ENCODE results near the gene TMEM184A.
"Not testable (repeated sequence)": the region's sequence is repeated elsewhere in the genome, so short reads cannot be mapped to it uniquely, and the experiment has no call there.

Gene TMEM184A

GRCh38 chr7:1523208-1523607 is 32.8 kb downstream of the TMEM184A start:
- DNase-seq (ENCODE audit: low spot score), result no peak

GRCh38 chr7:1521456-1521855 is 34.5 kb downstream of the TMEM184A start:
- no peak for DNase-seq (ENCODE audit: low spot score)

DNA sequence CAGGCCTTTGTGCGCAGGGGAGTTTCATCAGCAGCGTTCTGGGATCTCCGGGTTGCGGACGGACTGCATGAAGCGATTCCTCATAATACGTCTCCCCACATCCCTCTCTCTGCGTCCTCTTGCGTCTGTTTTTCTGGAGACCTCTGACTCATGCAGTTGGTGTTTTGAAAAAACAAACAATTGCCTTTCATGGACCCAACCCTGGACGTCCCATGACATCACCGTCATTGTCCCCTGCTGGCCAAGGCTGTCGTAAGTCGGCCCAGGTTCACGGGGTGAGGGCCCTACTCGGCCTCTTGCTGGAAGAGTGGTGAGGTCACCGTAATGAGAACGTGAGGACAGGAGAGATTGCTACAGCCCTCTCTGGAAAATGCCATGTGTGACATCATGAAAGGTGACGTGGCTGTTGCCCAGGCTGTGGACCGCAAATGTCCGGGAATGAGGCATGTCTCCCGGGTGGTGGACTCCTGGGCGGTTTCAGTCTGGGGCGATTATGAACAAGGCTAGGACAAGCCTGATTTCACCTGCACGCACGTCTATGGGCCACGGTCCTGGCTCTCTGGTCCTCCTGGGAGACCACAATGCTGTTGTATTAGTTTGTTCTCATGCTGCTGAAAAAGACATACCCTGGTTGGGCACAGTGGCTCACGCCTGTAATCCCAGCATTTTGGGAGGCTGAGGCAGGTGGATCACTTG is 35.3 kb downstream of the TMEM184A start:
- no peak for DNase-seq (ENCODE audit: low spot score)

DNA sequence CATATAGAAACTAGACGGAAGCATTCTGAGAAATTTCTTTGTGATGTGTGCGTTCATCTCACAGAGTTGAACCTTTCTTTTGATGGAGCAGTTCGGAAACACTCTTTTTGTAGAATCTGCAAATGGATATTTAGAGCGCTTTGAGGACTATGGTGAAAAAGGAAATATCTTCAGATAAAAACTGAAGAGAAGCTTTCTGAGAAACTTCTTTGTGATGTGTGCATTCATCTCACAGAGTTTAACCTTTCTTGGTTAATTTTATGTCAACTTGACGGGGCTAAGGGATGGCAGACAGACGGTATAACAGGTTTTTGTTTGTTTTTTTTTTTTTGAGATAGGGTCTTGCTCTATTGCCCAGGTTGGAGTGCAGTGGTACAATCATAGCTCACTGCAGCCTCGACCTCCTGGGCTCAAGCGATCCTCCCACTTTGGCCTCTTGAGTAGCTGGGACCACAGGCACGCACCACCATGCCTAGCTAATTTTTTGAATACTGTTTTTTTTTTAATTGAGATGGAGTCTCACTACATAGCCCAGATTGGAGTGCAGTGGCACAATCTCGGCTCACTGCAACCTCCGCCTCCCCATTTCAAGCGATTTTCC is 36.6 kb downstream of the TMEM184A start:
- not testable (repeated sequence) for DNase-seq (ENCODE audit: low spot score)

GRCh38 chr7:1516586-1517251 is 39.3 kb downstream of the TMEM184A start:
- DNase-seq (ENCODE audit: low spot score), result no peak

DNA sequence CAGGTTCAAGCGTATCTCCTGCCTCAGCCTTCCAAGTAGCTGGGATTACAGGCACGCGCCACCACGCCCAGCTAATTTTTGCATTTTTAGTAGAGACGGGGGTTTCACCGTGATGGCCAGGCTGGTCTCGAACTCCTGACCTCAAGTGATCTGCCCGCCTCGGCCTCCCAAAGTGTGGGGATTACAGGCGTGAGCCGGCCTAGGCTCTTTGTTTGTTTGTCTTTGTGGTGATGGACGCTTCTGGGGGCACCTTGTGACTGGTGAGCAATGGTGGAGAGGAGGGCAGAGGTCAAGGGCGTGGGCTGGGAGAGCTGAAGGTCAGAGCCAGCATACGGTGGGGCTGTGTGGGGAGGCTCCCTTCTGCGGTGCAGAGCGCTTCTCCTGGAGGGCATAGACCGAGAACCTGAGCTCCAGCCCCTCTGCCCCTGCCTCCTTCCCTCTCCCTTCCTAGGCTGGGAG is 40.5 kb downstream of the TMEM184A start:
- DNase-seq (ENCODE audit: low spot score), result not testable (repeated sequence)

GRCh38 chr7:1514995-1515401 is 41.0 kb downstream of the TMEM184A start:
- no peak for DNase-seq (ENCODE audit: low spot score)

DNA sequence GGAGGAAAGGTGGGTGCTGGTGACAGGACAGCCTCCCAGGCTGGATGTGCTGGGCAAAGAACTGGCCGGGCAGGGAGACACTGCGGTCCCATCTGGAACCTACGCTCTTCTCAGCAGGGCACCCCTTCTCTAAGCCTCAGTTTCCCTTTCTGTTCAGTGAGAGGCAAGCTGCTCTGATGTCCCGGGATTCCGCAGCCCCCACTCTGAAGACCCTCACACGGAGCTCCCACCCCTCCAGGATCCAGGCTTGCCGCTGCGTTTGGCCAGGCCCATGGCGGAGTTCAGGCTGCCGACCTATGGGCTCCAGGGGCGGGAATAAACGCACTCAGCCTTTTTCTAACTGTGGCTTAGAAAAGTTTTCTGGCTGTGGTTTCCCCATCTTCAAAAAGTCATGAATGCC is 41.6 kb downstream of the TMEM184A start:
- no peak for DNase-seq (ENCODE audit: low spot score)

- no peak for DNase-seq (ENCODE audit: low spot score)
These were observed 42.3 kb downstream of the TMEM184A start for GRCh38 chr7:1513657-1514095.

GRCh38 chr7:1512781-1513656 is 43.0 kb downstream of the TMEM184A start:
- peak; percentile 66 for DNase-seq (ENCODE audit: low spot score)

- no peak for DNase-seq (ENCODE audit: low spot score)
These were observed 44.3 kb downstream of the TMEM184A start for GRCh38 chr7:1511444-1512422.

DNA sequence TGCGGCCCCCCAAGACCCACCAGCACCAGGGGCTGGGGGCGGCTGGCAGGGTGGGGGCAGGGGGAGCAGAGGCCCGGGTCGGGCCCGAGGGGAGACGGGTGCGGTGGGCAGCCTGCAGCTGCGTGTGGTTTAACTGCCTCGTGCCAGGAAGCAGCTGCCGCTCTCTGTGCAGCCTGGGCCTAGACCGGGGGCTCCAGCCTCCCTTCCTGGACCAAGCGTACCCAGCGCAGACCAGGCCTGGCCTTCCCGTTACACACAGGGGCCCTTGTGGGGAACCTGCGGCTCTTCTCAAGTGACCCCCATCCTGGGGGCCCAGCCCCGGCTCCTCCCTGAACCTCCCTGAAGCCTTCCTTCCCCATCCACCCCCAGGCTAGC is 45.2 kb downstream of the TMEM184A start:
- DNase-seq (ENCODE audit: low spot score), result no peak

DNA sequence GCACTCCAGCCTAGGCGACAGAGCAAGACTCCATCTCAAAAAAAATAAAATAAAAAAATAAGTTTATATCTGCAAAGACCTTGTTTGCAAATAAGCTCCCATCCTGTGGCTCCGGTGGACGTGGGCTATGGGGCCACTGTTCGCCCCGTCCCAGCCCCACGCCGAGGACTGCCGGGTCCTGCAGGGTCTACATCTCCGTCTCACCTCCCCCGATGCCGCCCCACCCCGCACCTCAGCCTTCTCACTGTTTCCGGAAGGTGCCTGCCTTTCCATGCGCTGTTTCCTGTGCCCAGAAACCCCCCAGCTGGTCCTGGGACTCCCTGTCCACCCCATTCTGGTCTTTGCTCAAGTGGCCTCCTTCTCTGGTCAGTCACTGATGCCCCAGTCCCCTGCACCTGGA is 46.8 kb downstream of the TMEM184A start:
- DNase-seq (ENCODE audit: low spot score), result no peak

- DNase-seq (ENCODE audit: low spot score), result no peak
These were observed 47.7 kb downstream of the TMEM184A start for GRCh38 chr7:1508277-1508758.

- DNase-seq (ENCODE audit: low spot score), result no peak
These were observed 50.1 kb downstream of the TMEM184A start for GRCh38 chr7:1505731-1506550.

DNA sequence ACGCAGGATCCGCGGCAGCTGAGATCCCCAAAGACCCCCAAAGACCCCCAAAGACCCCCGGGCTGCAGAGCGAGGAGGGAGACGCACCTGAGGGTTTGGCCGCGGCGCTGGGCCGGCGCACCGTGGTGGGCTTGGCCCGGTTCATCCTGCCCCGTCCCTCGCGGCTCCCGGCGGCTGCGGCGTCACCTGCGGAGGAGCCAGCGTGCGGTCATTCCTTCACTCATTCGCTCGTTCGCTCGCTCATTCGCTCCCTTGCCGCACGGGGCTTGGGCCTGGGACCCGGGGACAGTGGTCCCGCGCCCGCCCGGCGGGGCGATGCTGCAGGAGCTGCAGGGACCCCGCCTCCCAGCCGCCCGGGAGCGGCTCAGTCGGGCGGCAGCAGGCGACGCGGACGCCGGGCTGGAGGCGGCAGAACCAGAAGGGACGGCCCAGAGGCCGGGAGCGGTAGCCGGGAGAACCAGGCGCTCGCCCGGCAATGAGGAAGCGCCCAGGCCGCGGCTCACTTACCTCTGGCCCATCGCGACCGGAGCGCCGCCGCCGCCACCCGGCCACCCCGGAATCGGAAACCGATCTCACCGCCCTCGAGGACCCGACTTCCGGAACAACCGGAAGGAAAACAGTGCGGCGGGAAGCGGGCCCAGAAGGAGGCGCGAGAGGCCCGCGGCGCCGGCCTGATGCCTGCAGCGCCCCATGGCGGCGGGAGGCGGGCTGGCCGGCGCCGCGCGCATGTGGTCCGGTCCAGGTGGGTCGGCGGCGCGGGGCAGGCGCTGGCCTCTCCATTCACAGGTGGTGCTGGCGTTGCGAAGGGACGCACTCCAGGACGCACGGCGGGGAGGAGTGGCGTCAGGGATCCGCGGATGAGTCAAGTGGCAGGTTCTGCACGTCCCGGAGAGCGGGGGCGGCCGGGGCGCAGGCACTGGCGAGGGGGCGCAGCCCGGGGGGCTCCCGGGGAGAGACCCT is 51.9 kb downstream of the TMEM184A start, which contains the start of gene INTS1:
Gene INTS1, minus strand, starts transcription at position 574 of the 960 bp plus-strand sequence. Its CDS starts 429 bp downstream, at position 145.
- peak; percentile 98 for DNase-seq (ENCODE audit: low spot score)

GRCh38 chr7:1503390-1503789 is 52.6 kb downstream of the TMEM184A start:
- DNase-seq (ENCODE audit: low spot score), result no peak

DNA sequence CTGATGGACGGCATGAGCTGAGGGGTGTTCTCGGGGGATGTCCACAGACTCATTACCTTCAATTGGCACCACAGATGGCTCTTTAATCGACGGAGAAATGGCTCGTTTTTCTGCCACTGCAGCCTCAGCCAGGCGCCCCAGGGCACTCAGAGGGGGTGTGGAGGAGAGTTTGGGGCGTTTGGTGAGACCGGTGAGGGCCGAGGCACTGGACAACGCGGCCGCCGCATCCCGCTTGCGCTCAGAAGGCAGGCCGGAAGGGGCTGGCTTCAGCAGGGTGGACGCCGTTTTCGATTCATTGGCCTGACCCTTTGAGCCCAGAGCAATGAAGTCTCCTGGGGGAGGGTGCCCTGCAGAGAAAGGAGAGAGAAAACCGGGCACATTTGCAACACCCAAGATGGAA is 53.2 kb downstream of the TMEM184A start:
- no peak for DNase-seq (ENCODE audit: low spot score)
